GM19239 (cell line): ENCODE data around the gene CCND1.

Experiments
- DNase-seq: peaks from one replicate; pipeline ENCODE4 v3.0.0; 2011; ENCODE audit warnings: low spot score; ENCODE audit not compliant: insufficient read length
- FAIRE-seq: peaks from 2 replicates; lab custom pipeline; 2011; peaks lifted over from hg19 to GRCh38; lab: Jason Lieb, UNC

The CCND1 gene

GRCh38 chr11:69640995-69641581 is at the start of gene CCND1:
CCND1 (plus strand) TSS chr11:69641156; CDS start chr11:69641314, 158 bp downstream.
- FAIRE-seq (peak; percentile 65), DNase-seq (peak; percentile 61)

- FAIRE-seq, result no peak
- DNase-seq, result no peak
Observed at GRCh38 chr11:69592986-69593650, 47.8 kb upstream of the CCND1 start.

- DNase-seq (no peak), FAIRE-seq (no peak)
Observed at GRCh38 chr11:69593851-69594250, 47.1 kb upstream of the CCND1 start.

- no peak for FAIRE-seq
- DNase-seq, result no peak
Observed at GRCh38 chr11:69594481-69594880, 46.5 kb upstream of the CCND1 start.

- no peak for DNase-seq
- no peak for FAIRE-seq
Observed at GRCh38 chr11:69595805-69596665, 44.9 kb upstream of the CCND1 start.

GRCh38 chr11:69598147-69598546 is 42.8 kb upstream of the CCND1 start:
- no peak for FAIRE-seq
- no peak for DNase-seq

GRCh38 chr11:69599502-69599901 is 41.5 kb upstream of the CCND1 start:
- DNase-seq (no peak), FAIRE-seq (no peak)

- no peak for DNase-seq
- no peak for FAIRE-seq
Observed at GRCh38 chr11:69600001-69600400, 41.0 kb upstream of the CCND1 start.

- FAIRE-seq (no peak), DNase-seq (no peak)
Observed at GRCh38 chr11:69601011-69601975, 39.7 kb upstream of the CCND1 start.

GRCh38 chr11:69603111-69603836 is 37.7 kb upstream of the CCND1 start:
- DNase-seq (no peak), FAIRE-seq (no peak)

- DNase-seq (no peak), FAIRE-seq (no peak)
Observed at GRCh38 chr11:69604055-69604454, 36.9 kb upstream of the CCND1 start.

- FAIRE-seq, result no peak
- DNase-seq, result no peak
Observed at GRCh38 chr11:69605737-69606526, 35.0 kb upstream of the CCND1 start.

- DNase-seq, result no peak
- FAIRE-seq, result no peak
Observed at GRCh38 chr11:69609351-69609750, 31.6 kb upstream of the CCND1 start.

GRCh38 chr11:69611548-69612526 is 29.1 kb upstream of the CCND1 start:
- DNase-seq (no peak), FAIRE-seq (no peak)

GRCh38 chr11:69613594-69613993 is 27.4 kb upstream of the CCND1 start:
- DNase-seq, result no peak
- no peak for FAIRE-seq

- FAIRE-seq, result no peak
- no peak for DNase-seq
Observed at GRCh38 chr11:69614085-69614484, 26.9 kb upstream of the CCND1 start.

- no peak for FAIRE-seq
- DNase-seq, result no peak
Observed at GRCh38 chr11:69615545-69616278, 25.2 kb upstream of the CCND1 start.
